ENCODE measurements around the gene COL4A3.

Gene COL4A3

GRCh38 chr2:227360351-227360750 is 195.9 kb downstream of the COL4A3 start:
- no peak overlapping the region for H3K4me3 ChIP-seq (ENCODE audit: low read depth in 1 of 2, low read length in 2 of 2)
- H3K36me3 ChIP-seq (ENCODE audit: insufficient read depth, low read length) = peaks cover 34% of the 10 kb centered on the region
- H3K9me3 ChIP-seq (ENCODE audit: low read length) = no peaks in the 10 kb centered on the region
- no peak overlapping the region for H3K9ac ChIP-seq (ENCODE audit: low read length)
- no peaks in the 10 kb centered on the region for H3K4me1 ChIP-seq (ENCODE audit: insufficient read depth, low read length)
- H3K27me3 ChIP-seq (ENCODE audit: control insufficient read depth in 1 of 2, insufficient read depth in 2 of 2, low read length in 2 of 2) = no peaks in the 10 kb centered on the region
- H3K27ac ChIP-seq (ENCODE audit: low read depth, low read length) = no peak overlapping the region

GRCh38 chr2:227363756-227364155 is 199.3 kb downstream of the COL4A3 start:
- Histone ChIP-seq H3K36me3 (ENCODE audit: insufficient read depth, low read length) (peaks cover 11% of the 10 kb centered on the region), H3K9ac (ENCODE audit: low read length) (no peak overlapping the region), H3K9me3 (ENCODE audit: low read length) (no peaks in the 10 kb centered on the region), H3K4me3 (ENCODE audit: low read depth in 1 of 2, low read length in 2 of 2) (no peak overlapping the region), H3K27ac (ENCODE audit: low read depth, low read length) (no peak overlapping the region), H3K4me1 (ENCODE audit: insufficient read depth, low read length) (peaks cover 10% of the 10 kb centered on the region), H3K27me3 (ENCODE audit: control insufficient read depth in 1 of 2, insufficient read depth in 2 of 2, low read length in 2 of 2) (no peaks in the 10 kb centered on the region)

All from muscle layer of colon (tissue), 2 donors.